B cell (primary cell): ENCODE results near the gene INKA1. TPM values are rescaled to one million over a fixed set of nuclear protein-coding genes. Genes with fewer than 3 reads are reported as not detected.

Source experiments
- ATAC-seq: fragments of 200-7000 bp; cut with Tn5 transposase; one replicate; pipeline ENCODE4 v1.10.0; 2021; ENCODE audit warnings: low read depth, mild to moderate bottlenecking, moderate number of reproducible peaks, moderate library complexity
- CTCF ChIA-PET: fragments of 350-600 bp; sonication (Branson Sonifier 250); formaldehyde crosslinking; loops from one replicate; lab custom pipeline; 2021; ENCODE audit warnings: antibody characterized with exemption, inconsistent platforms; lab: Charles Lee
- POLR2A ChIA-PET: fragments of 350-600 bp; sonication (Branson Sonifier 250); formaldehyde crosslinking; loops from one replicate; lab custom pipeline; 2021; ENCODE audit warnings: antibody characterized with exemption; lab: Charles Lee
- DNase-seq: peaks from one replicate; pipeline ENCODE4 v3.0.0; 2013
- H2AFZ ChIP-seq: 2 replicates; pipeline ENCODE4 v1.6.1; 2012; ENCODE audit warnings: mild to moderate bottlenecking, low read depth, low read length; ENCODE audit not compliant: insufficient read depth, poor library complexity, severe bottlenecking
- H3K27ac ChIP-seq, 2 donors: 1 replicate in 1 of 2; 2 replicates in 1 of 2; pipeline ENCODE4 v1.5.1; 2012 to 2013; ENCODE audit warnings: low read length in 2 of 2, mild to moderate bottlenecking in 2 of 2, moderate library complexity in 1 of 2
- H3K27me3 ChIP-seq, 4 experiments: fragments of 200-600 bp in 1 of 4; sonication (generic) in 1 of 4; replicated peaks in 1 of 4; 1 replicate in 2 of 4; 2 replicates in 2 of 4; pipeline versions ENCODE4 v1.6.1 to v1.7.0; 2013 to 2016; ENCODE audit warnings: low read length in 3 of 4, mild to moderate bottlenecking in 2 of 4, mixed read lengths in 1 of 4, moderate library complexity in 1 of 4; ENCODE audit not compliant: insufficient read depth in 4 of 4, control insufficient read depth in 3 of 4; ENCODE audit errors: control extremely low read depth in 1 of 4
- H3K36me3 ChIP-seq, 2 experiments: replicated peaks in 1 of 2; 1 replicate in 1 of 2; 2 replicates in 1 of 2; pipeline versions ENCODE4 v1.6.1 to v1.7.1; 2013; ENCODE audit warnings: low read length in 1 of 2; ENCODE audit not compliant: insufficient read depth in 2 of 2, control insufficient read depth in 1 of 2; ENCODE audit errors: control extremely low read depth in 1 of 2, extremely low read depth in 1 of 2
- H3K4me1 ChIP-seq, 2 donors: fragments of 200-600 bp in 1 of 2; sonication (generic) in 1 of 2; 1 replicate in 1 of 2; 2 replicates in 1 of 2; pipeline versions ENCODE4 v1.5.1 to v1.6.1; 2013 to 2017; ENCODE audit warnings: low read length in 2 of 2; ENCODE audit not compliant: control insufficient read depth in 2 of 2, insufficient read depth in 2 of 2
- H3K4me2 ChIP-seq: replicated peaks from 2 replicates; pipeline ENCODE3; 2012; ENCODE audit warnings: mild to moderate bottlenecking, low read depth, low read length; ENCODE audit not compliant: poor library complexity, severe bottlenecking
- H3K4me3 ChIP-seq, 5 experiments: fragments of 200-600 bp in 1 of 5; sonication (generic) in 1 of 5; 1 replicate in 3 of 5; 2 replicates in 2 of 5; pipeline versions ENCODE4 v1.5.1 to v1.7.0; 2011 to 2016; ENCODE audit warnings: low read length in 4 of 5, mild to moderate bottlenecking in 4 of 5, low read depth in 2 of 5, control low read depth in 1 of 5, moderate library complexity in 1 of 5; ENCODE audit not compliant: insufficient read depth in 1 of 5; ENCODE audit errors: control extremely low read depth in 1 of 5, extremely low read depth in 1 of 5
- H3K79me2 ChIP-seq: fragments of 200-600 bp; sonication (generic); one replicate; pipeline ENCODE4 v1.6.0; 2016; ENCODE audit warnings: low read length; ENCODE audit not compliant: control insufficient read depth, insufficient read depth
- H3K9ac ChIP-seq: fragments of 200-600 bp; sonication (generic); 2 replicates; pipeline ENCODE4 v1.6.1; 2017; ENCODE audit warnings: mild to moderate bottlenecking, low read length, moderate library complexity
- H3K9me3 ChIP-seq, 3 donors: one replicate each; pipeline versions ENCODE4 v1.6.1 to v1.7.1; 2013; ENCODE audit warnings: low read length in 2 of 3; ENCODE audit not compliant: control insufficient read depth in 2 of 3, insufficient read depth in 1 of 3; ENCODE audit errors: control extremely low read depth in 1 of 3
- H4K20me1 ChIP-seq: 2 replicates; pipeline ENCODE4 v1.6.0; 2012; ENCODE audit warnings: mild to moderate bottlenecking, low read length; ENCODE audit not compliant: insufficient read depth, control insufficient read depth, poor library complexity, severe bottlenecking
- H3K27ac Mint-ChIP-seq: one replicate; pipeline ENCODE4 v1.8.0; 2021; ENCODE audit warnings: mixed read lengths
- H3K27me3 Mint-ChIP-seq: one replicate; pipeline ENCODE4 v1.8.0; 2021; ENCODE audit warnings: mixed read lengths
- H3K4me1 Mint-ChIP-seq: one replicate; pipeline ENCODE4 v1.8.0; 2021; ENCODE audit warnings: mixed read lengths
- H3K4me3 Mint-ChIP-seq: one replicate; pipeline ENCODE4 v1.8.0; 2021; ENCODE audit warnings: mixed read lengths
- H3K9me3 Mint-ChIP-seq: one replicate; pipeline ENCODE4 v1.8.0; 2022; ENCODE audit warnings: mixed read lengths; ENCODE audit not compliant: insufficient read depth
- CTCF ChIP-seq: fragments of 200-600 bp; IDR thresholded peaks from one replicate; pipeline ENCODE4 v1.8.0; 2022; ENCODE audit warnings: antibody characterized with exemption, mild to moderate bottlenecking
- EZH2 ChIP-seq: IDR thresholded peaks from 2 replicates; pipeline ENCODE4 v1.6.1; 2012; ENCODE audit warnings: borderline replicate concordance, low read depth, mild to moderate bottlenecking, moderate library complexity, low read length; ENCODE audit not compliant: insufficient read depth, poor library complexity, severe bottlenecking
- WGBS: methylation state at CpG from one replicate; pipeline ENCODE4 v1.1.5; 2013; ENCODE audit warnings: missing lambda C conversion rate; ENCODE audit not compliant: insufficient coverage; 5-methylcytosine and 5-hydroxymethylcytosine counted together
- intact Hi-C: fragments of 100-400 bp; cut with micrococcal nuclease; formaldehyde crosslinking; loops from one replicate; pipeline ENCODE4 v1.10.0; 2022
- polyA plus RNA-seq: library from polyadenylated mRNA; depleted of rRNA; stranded (reverse); fragments of >200 nt; gene quantifications from 2 replicates; pipeline ENCODE4 v1.2.3, GENCODE V29; 2012
- total RNA-seq, 2 donors: library from RNA; stranded (reverse); fragments of 120-200 nt in 1 of 2; gene quantifications; 1 replicate in 1 of 2; 2 replicates in 1 of 2; pipeline versions ENCODE4 v1.2.3 to v1.2.4, GENCODE V29; 2013 to 2022

Gene INKA1
- total and polyA plus RNA-seq, 2 donors (not counting 1 experiment from before 2014, with no cell fraction given): 24.0 to 28.2 TPM

GRCh38 chr3:49812916-49813496 lies 9.9 kb downstream of the INKA1 start:
- Histone ChIP-seq H4K20me1 (no peaks in the 10 kb centered on the region), H3K27ac (peak overlapping the region; percentile 68 to 92), H2AFZ (peak overlapping the region; percentile 96), H3K36me3 (peaks cover 0 to 50% of the 10 kb centered on the region in 2 experiments), H3K4me1 (peaks cover 32 to 54% of the 10 kb centered on the region in 2 donors), H3K9me3 (no peaks in the 10 kb centered on the region), H3K9ac (peak overlapping the region; percentile 81), H3K79me2 (peaks cover 64% of the 10 kb centered on the region), H3K27me3 (no peaks in the 10 kb centered on the region), H3K4me3 (peak overlapping the region; percentile 48 to 93 (median 78)), H3K4me2 (peak overlapping the region; percentile 87)
- DNase-seq (no peak), ATAC-seq (no peak)
- no peak for TF ChIP-seq EZH2
- TF ChIP-seq CTCF: no peak
- Mint-ChIP-seq H3K27ac (peak overlapping the region; percentile 99), H3K9me3 (no peaks in the 10 kb centered on the region), H3K4me3 (peak overlapping the region; percentile 99), H3K4me1 (peaks cover 58% of the 10 kb centered on the region), H3K27me3 (no peaks in the 10 kb centered on the region)
- ChIA-PET POLR2A (interaction anchor here (0.6 to 3.3 kb wide), 6 partner anchors 8 to 1687 kb away, joined by 3 to 24 read pairs (median 9); partner anchors contain the start of genes INKA1 and IP6K1), CTCF (interaction anchor here (0.8 to 11.0 kb wide), 4 partner anchors 9 to 25 kb away, joined by 3 to 121 read pairs (median 42); partner anchors contain the start of gene INKA1)
- intact Hi-C loops: loop anchor here (1.0 kb wide), 1 partner anchor 8 kb away; no protein-coding TSS in a partner anchor
- WGBS: 46% methylated on average over 9 of the region's 9 CpGs
